UCSD-AML1 (cell line): ENCODE data around the gene INSR.
A peak's percentile ranks its signal among the peaks of the same experiment; 100 is the strongest.
"Not testable (repeated sequence)": the region's sequence is repeated elsewhere in the genome, so short reads cannot be mapped to it uniquely, and the experiment has no call there.

Experiments used
- DNase-seq: peaks from one replicate; lab custom pipeline; 2025; ENCODE audit not compliant: unreplicated experiment; lab: John Stamatoyannopoulos, UW

Gene INSR

DNA sequence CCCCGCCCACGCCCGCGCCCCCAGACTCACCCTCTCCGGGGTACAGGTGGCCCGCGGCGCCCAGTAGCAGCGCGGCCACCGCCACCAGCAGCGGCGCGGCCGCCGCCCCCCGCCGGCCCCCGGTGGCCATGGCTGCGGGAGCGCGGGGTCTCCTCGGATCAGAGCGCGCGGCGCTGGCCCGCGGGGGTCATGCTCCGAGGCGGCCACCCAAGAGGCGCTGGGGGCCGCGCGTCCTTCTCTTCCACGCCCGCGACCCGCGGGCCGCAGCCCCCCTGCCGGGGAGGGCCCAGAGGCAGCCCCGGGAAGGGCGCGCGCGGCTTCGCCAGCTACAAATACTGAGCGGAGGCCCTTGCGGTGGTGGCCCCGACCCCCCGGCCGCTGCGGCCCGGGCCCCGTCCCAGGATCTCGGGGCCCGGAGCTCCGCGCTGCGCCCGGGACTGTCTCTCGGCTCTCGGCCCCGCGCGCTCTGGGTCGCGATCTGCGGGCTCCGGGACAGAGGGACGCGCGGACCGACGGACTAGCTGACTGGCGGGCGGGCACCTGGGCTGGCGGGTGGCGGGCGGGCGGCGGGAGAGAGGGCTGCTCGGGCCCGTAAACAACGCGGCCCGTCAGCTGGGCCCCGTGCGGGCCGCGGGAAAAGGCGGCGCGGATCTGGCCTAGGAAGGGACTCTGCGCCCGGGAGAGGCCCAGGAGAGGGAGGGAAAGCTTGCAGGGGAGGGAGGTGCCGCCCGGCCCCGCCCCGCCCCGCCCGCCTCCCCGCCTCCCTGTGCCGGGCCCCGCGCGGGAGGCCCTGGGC, at the start of gene INSR:
INSR (minus strand) TSS at position 653 of the 796 bp plus-strand sequence; CDS start at position 130, 523 bp downstream.
- DNase-seq: peak; percentile 77

DNA sequence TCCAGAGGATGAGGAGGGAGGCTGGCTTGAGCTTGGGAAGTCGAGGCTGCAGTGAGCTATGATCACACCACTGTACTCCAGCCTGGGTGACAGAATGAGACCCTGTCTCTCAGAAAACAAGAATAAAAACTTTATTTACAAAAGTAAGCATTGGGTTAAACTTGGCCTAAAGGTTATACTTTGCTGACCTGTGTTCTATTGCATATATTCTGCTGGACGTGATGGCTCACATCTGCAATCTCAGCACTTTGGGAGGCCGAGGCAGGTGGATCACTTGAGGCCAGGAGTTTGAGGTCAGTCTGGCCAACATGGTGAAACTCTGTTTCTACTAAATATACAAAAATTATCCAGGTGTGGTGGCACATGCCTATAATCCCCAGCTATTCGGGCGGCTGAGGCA, 47.9 kb upstream of the INSR start:
- no peak for DNase-seq

DNA sequence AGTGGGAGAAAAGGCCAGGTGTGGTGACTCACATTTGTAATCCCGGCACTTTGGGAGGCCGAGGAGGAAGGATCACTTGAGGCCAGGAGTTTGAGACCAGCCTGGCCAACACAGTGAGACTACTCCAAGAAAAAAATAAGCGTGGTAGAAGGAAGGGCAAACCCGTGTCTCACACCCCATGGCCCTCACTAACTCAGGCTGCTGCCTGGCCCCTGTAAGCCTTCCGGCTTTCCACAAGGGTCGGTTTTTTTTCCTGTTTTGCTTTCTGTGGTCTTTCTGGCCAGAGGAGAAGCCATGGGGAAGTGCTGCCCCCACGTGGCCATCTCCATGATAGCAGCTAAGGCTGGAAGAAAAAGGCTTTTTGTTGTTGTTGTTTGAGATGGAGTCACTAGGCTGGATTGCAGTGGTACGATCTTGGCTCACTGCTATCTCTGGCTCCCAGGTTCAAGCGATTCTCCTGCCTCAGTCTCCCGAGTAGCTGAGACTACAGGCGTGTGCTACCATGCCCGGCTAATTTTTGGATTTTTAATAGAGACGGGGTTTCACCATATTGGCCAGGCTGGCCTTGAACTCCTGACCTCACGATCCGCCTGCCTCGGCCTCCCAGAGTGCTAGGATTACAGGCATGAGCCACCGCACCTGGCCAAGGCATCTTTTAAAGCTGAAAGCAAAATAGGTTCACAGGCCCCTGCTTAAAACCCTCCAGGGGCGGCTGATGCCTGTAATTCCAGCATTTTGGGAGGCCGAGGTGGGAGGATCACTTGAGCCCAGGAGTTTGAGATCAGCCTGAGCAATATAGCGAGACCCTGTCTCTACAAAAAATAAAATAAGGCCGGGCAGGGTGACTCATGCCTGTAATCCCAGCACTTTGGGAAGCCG, 47.0 kb upstream of the INSR start:
- peak; percentile 81 for DNase-seq

DNA sequence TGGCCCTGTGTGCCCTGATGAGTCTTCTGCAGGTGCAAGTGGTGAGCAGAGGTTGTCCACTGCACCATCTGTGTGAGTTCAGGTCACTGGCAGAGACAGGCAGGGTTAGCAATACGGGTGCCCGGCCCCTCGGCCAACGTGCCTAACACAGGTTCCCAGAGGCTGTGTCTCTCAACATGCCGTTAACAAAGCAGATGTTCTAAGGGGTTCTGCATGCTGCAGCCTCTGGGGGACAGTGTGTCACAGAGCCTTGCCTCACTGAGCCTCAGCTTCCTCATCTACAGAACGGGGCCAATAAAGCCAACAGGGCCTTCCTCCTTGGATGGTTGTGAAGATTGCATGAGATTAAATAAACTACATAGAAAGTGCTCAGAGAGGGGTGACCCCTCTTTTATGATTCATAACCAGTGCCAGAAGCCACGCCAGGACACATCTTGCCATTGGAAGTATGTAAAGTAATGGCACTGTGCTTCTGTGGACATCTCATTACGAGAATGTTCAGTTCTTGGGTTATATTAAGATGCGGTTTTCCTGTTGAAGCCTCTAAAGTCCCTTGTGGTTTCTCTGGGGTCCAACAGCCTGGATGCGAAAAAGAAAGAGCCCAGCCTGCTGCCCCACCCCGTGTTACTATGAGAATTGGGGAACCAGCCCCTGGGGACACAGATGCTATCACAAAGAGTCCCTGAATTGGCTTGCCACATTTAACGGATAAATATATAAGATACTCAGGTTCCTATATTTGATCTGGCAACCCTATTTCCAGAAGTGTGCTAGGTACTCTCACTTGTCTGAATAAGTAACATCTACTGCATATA, 43.4 kb upstream of the INSR start:
- peak; percentile 69 for DNase-seq

DNA sequence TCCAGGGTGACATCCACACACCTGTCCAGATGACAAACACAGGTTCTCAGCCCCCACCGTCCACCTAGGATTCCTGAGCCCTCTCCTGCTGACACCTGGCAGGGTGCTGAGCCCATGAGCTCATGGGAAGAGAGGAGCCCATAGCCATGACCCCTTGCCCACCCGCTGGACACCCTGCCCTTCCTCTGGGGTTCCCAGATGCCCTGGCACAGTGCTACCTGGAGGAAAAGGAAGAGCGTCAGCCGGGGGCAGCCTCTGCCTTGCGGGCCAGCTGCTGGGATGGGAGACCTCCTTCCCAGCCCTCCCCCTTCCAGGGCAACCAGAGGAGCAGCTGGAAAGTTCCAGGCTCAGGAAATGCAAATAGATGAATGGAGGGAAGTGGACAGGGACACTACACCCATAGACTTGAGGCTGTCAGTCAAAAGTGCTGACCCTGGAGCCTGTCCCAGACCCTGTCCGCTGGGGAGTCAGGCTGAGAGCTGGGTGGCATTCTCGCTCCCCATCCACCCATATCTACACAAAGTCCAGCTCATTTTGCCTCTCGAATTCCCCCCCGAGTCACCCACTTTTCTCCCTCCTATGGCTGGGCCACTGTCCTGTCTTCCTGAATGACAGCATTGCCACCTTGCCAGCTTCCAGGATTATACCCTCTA, 42.2 kb upstream of the INSR start:
- DNase-seq: no peak

DNA sequence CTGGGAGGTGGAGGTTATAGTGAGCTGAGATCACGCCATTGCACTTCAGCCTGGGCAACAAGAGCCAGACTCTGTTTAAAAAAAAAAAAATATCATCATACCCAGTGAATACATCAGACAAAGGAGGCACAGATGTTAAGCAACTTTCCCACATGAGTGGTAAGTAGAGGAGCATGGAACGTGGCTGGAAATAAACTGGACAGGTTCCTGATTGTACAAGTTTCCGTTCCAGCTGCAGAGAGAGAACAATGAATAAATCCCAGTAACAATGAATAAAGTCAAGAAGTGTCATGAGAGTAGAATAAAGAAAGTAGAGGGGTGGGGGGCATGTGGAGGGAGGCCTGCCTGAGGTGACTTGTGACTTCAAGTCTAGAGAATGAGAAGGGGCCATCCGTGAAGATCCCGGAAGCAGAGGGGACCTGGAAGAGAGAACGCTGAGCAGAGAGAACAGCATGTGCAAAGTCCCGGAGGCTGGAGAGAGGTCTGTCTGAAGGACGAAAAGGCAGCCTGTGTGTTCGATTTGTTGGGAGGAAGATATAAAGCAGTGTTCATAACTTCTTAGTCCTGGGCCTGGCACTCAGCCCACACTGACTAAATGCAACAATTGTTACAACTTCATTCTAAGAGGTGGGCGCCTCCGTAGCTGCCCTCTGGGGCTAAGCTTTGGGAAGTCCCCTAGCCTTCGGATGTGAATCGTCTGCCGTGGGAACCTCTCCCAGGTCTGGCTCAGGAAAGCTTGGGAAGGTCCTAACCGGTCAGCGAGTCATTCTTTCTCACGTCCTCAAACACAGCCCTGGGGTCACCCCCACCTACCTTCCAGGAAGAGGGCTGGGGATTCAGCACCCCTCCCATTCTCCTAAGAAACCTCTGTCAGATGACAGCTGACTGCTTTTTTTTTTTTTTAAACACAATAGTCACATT, 39.2 kb upstream of the INSR start:
- no peak for DNase-seq

DNA sequence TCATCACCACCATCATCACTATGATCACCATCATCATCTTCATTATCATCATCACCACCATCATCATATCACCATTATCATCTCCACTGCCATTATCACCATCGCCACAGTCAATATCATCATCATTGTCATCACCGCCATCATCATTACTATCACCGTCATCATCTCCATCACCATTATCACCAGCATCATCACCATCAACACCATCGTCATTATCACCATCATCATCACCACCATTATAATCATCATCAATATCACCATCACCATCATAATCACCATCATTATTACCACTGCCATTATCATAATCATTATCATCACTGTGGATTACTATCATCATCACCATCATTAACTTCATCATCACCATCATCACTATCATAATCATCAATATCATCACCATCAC, 37.2 kb upstream of the INSR start:
- DNase-seq: no peak

DNA sequence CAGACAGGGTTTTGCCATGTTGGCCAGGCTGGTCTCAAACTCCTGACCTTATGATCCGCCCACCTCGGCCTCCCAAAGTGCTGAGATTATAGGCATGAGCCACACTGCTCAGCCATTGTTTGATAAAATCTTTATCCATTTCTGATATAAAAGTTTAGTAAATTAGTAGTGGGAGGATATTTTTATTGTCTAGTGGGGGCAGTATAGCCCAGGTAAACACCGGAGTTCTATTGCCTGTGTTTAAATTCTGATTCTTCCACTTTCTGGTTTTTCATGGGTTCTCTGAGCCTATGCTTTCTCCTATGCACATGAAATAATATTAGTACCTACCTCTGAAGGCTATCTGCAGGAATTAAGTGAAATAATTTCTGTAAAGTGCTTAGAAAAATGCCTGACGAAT, 34.4 kb upstream of the INSR start:
- DNase-seq: no peak

DNA sequence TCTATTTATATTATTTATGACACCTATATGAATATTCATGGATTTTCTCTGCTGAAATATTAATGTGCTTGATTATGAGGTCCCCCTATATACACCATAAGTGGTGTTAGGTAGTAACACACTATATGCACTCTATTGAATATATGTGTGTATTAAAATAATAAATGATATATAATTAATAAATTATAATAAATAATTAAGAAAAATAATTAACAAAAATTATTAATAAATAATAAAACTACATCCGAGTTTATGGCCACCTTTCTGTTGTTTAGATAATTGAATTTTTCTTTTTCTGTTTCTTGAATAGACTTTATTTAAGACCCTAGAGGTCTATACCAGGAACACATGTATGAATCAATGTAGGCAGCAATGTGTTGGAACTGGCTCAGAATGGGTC, 33.6 kb upstream of the INSR start:
- DNase-seq: no peak

DNA sequence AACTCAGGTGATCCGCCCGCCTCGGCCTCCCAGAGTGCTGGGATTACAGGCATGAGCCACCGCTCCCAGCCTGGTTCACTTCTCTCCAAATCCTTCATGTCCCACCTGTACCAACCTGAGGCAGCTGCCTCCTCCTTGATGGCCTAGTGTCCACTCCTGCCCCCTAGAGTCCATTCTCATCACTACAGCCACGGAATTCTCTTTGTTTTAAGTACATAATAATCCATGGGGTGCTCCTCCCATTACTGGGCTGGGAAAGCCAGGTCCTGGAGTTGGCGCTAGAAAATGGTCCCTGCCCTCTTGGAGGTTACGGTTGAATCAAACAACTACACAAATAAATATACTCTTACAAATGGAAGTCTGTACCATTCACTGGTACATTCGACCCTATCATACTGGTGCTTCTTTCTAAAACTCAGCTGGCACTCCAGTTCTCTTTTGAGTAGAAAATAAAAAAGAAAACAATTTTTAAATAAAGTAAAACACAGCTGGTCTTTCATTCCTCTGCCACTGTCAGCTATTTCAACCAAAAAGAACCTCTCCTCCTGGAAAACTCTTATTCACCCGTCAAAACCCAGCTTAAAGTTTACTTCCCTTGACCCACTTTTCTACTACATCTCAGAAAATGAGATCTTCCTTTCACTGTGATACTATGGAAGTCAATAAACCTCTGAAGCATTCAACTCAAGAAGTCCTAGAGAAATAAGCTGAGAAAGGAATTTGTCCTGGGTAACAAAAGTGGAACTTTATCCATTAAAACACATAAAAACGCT, 32.1 kb upstream of the INSR start:
- no peak for DNase-seq

DNA sequence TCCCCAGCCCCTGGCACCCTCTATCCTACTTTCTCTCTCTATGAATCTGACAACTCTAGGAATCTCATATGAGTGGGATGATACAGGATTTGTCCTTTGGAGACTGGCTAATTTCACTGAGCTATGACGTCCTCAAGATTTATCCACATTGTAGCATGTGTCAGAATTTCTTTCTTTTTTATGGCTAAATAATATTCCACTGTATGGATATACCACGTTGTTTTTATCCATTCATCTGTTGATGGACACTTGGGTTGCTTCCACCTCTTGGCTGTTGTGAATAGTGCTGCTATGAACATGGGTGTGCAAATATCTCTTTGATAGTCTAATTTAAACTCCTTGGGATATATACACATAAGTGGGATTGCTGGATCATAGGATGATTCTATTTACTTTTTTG, 24.0 kb upstream of the INSR start:
- DNase-seq: no peak

DNA sequence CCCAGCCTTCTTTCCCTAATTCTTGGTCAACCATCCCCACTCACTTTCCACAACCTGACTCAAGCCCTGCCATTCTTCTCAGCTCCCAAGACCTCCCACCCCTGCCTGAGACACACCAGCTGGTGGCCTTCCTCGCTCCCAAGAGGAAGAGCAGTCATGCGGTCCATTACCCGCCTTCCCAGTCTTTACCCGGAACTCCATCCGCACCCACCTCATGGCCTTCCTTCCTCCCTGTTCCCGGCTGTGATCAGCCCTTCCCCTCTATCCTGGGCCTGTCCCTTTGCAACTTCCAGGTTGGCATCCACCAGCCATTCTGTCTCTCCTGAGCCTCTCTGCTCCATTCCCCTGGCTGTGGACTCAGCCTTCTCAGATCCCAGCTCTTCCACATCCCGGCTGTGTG, 18.6 kb upstream of the INSR start:
- DNase-seq: no peak

DNA sequence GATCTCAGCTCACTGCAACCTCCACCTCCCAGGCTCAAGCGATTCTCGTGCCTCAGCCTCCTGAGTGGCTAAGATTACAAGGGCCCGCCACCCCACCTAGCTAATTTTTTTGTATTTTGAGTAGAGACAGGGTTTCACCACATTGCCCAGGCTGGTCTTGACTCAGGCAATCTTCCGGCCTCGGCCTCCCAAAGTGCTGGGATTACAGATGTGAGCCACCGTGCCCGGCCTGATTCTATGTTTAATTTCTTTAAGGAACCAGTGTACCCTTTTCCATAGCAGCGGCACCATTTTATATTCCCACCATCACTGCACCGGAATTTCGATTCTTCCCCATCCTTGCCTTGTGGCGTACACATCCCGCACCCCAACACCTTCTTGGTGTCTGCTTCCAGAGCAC, 17.7 kb upstream of the INSR start:
- DNase-seq: no peak

DNA sequence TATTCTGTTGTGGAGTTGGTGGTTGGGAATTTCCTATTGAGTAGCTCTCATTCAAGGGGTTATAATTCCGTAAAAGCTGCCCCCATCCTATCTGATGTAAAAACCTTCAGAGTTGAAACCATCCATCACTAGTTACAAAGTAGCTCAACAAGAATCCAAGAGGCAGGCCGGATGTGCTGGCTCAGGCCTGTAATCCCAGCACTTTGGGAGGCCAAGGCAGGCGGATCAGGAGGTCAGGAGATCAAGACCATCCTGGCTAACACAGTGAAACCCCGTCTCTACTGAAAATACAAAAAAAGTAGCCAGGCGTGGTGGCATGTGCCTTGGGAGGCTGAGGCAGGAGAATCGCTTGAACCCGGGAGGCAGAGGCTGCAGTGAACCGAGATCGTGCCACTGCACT, 14.1 kb upstream of the INSR start:
- not testable (repeated sequence) for DNase-seq

DNA sequence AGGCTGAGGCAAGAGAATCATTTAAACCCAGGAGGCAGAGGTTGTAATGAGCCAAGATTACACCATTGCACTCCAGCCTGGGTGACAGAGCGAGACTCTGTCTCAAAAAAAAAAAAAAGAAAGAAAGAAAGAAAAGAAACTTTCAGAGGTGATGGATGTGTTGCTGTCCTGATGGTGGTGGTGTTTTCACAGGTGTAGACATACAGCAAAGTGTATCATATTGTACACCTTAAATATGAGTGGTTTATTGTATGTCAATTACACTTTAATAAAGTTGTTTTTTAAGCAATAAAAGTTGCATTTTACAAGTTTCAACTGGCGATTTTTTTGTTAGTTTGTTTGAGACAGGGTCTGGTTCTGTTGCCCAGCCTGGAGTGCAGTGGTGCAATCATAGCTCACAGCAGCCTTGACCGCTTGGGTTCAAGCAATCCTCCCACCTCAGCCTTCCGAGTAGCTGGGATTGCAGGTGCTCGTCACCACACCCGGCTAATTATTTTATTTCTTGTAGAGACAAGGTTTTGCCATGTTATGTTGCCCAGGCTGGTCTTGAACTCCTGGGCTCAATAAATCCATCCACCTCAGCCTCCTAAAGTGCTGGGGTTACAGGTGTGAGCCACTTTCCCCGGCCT, 13.5 kb upstream of the INSR start:
- DNase-seq: no peak

DNA sequence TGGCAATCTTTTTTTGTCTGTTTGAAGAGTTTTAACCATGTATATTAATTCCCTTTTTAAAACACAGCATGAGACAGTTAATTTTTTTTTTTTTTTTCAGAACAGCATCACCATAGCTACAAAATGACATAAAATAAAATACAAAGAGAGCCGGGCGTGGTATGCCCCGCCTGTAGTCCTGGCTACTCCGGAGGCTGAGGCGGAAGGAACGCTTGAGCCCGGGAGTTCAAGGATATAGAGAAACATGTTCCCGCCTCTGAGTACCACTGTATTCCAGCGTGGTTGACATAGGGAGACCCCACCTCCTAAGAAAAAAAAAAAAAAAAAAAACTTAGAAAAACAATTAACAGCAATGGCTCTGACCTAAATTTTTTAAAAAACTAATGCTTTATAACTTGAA, 10.0 kb upstream of the INSR start:
- DNase-seq: no peak

DNA sequence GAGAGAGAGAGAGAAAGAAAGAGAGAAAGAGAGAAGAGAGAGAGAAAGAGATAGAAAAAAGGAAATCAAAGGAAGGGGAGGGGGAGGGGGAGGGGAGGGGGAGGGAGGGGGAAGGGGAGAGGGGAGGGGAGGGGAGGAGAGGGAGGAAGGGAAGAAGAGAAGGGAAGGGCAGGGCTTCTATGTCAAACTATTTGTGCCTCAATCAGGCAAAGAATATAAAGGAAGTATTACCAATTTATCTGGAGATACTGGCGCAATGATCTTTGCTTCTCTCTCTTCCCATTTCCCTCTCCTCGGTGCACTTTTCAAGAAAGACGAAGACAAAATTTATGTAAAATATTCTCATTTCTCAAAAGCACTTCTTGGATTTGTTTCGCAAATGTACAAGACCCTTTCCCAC, 9.3 kb upstream of the INSR start:
- no peak for DNase-seq

DNA sequence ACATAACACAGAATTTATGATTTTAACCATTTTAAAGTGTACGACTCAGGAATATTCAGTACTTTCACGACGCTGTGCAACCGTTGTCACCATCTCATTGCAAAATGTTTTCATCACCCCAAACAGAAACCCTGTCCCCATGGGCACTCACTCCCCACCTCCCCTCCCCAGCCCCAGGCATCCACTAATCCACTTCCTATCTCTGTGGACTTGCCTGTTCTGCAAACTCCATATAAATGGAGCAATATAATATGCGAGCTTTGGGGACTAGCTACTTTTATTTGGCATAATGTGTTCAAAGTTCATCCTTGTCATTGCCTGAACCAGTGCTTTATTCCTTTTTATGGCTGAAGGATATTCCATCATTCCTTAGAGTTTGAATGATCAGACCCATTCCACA, 7.3 kb upstream of the INSR start:
- DNase-seq: no peak

DNA sequence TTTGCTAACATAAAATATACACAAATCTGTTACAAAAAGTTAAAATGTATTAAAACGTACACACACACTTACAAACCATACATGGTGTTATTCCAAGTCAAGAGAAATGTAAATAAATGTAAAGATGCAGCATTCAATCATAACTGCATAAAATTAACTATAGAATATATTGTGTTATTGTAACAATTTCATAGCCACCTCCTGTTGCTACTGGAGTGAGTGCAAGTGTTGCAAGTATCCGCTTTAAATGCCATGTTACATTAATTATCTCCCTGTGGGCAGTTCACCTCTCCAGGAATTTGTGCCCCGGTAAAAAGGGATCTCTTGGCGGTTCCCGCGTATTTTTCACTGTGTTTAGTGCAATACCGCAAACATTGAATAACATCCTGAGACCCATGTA, 3.5 kb upstream of the INSR start:
- no peak for DNase-seq
